H1 (cell line): ENCODE measurements around the gene PTAR1.

Source experiments
- ATF3 ChIP-seq: IDR thresholded peaks from 2 replicates; pipeline ENCODE4 v1.6.1; 2011; ENCODE audit warnings: low read depth, mild to moderate bottlenecking, low read length; ENCODE audit not compliant: insufficient read depth
- CTCF ChIP-seq, 3 experiments: IDR thresholded peaks; 1 replicate in 2 of 3; 2 replicates in 1 of 3; pipeline versions ENCODE4 v1.5.1 to v1.6.1; 2011; ENCODE audit warnings: low read length in 3 of 3, mild to moderate bottlenecking in 3 of 3, inconsistent platforms in 2 of 3, low read depth in 1 of 3, moderate library complexity in 1 of 3; ENCODE audit not compliant: insufficient read depth in 1 of 3; ENCODE audit errors: control extremely low read depth in 1 of 3
- EP300 ChIP-seq, 2 experiments: IDR thresholded peaks; 1 replicate in 1 of 2; 2 replicates in 1 of 2; pipeline ENCODE4 v1.6.1; 2011 to 2012; ENCODE audit warnings: low read depth in 2 of 2, low read length in 2 of 2, mild to moderate bottlenecking in 2 of 2, borderline replicate concordance in 1 of 2, inconsistent platforms in 1 of 2, moderate library complexity in 1 of 2
- POLR2A ChIP-seq, 2 experiments: IDR thresholded peaks; 1 replicate in 1 of 2; 2 replicates in 1 of 2; pipeline ENCODE4 v1.6.1; 2011; ENCODE audit warnings: low read depth in 2 of 2, low read length in 2 of 2, mild to moderate bottlenecking in 2 of 2; ENCODE audit errors: control extremely low read depth in 1 of 2
- POLR2AphosphoS5 ChIP-seq: IDR thresholded peaks from 2 replicates; pipeline ENCODE4 v1.6.1; 2011; ENCODE audit warnings: low read depth, low read length
- SUZ12 ChIP-seq: fragments of 200-600 bp; sonication (generic); IDR thresholded peaks from 2 replicates; pipeline ENCODE4 v1.6.1; 2012; ENCODE audit warnings: mild to moderate bottlenecking, inconsistent platforms, low read length, moderate library complexity, mixed read lengths

DNA sequence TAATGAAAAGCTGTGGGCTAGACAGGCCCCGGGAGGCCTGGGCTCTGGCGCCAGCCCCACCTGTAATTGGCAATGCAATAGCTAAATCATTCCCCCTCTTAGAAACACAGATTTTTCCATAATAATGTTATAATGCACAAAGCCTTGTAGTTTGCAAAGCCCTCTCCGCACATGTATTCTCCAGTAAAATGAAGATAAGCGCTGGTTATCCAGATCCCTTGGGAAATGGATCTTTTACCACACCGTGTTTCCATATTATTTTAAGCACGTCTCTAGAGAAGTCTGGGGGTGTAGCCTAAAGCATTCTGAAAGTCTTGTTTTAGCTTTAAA, 86.5 kb downstream of the PTAR1 start:
- TF ChIP-seq POLR2A (IDR thresholded peaks at IDR 0.05; ENCODE audit: control extremely low read depth in 1 of 2, low read depth in 2 of 2, low read length in 2 of 2) (no peak), ATF3 (no peak), SUZ12 (no peak), CTCF (IDR thresholded peaks at IDR 0.05; ENCODE audit: control extremely low read depth in 1 of 3, insufficient read depth in 1 of 3, low read depth in 1 of 3, low read length in 3 of 3) (no peak), POLR2AphosphoS5 (no peak), EP300 (IDR thresholded peaks at IDR 0.05; ENCODE audit: borderline replicate concordance in 1 of 2, low read depth in 2 of 2, low read length in 2 of 2) (no peak)
